D721Med (cell line): ENCODE measurements around the gene XKR7.

Experiments
- DNase-seq: peaks from one replicate; pipeline ENCODE4 v3.0.0; 2011; ENCODE audit warnings: low spot score; ENCODE audit not compliant: insufficient read length
- FAIRE-seq: peaks from 2 replicates; lab custom pipeline; 2011; peaks lifted over from hg19 to GRCh38; lab: Jason Lieb, UNC
- CTCF ChIP-seq: IDR thresholded peaks from 2 replicates; pipeline ENCODE4 v1.5.1; 2012; ENCODE audit warnings: mild to moderate bottlenecking, control low read depth; ENCODE audit not compliant: insufficient read depth; ENCODE audit errors: missing control alignments

XKR7 gene

GRCh38 chr20:31979713-31980426 lies 11.9 kb downstream of the XKR7 start:
- TF ChIP-seq CTCF = no peak
- FAIRE-seq (no peak), DNase-seq (no peak)

- DNase-seq (no peak), FAIRE-seq (no peak)
- no peak for TF ChIP-seq CTCF
Measured at GRCh38 chr20:31981784-31982183, 13.8 kb downstream of the XKR7 start.

- FAIRE-seq (no peak), DNase-seq (no peak)
- TF ChIP-seq CTCF = no peak
Measured at GRCh38 chr20:31984981-31985471, 17.1 kb downstream of the XKR7 start.

- TF ChIP-seq CTCF = no peak
- DNase-seq (no peak), FAIRE-seq (no peak)
Measured at GRCh38 chr20:31987744-31988143, 19.8 kb downstream of the XKR7 start.

GRCh38 chr20:31988430-31989015 lies 20.6 kb downstream of the XKR7 start:
- TF ChIP-seq CTCF = no peak
- DNase-seq = no peak
- no peak for FAIRE-seq

GRCh38 chr20:31989030-31989645 lies 21.2 kb downstream of the XKR7 start:
- no peak for DNase-seq
- TF ChIP-seq CTCF = no peak
- no peak for FAIRE-seq
